COLO668 (cell line): Measurements from ENCODE around the gene SLC28A3.
"Not testable (repeated sequence)": the region's sequence is repeated elsewhere in the genome, so short reads cannot be mapped to it uniquely, and the experiment has no call there.

Experiments
- DNase-seq: peaks from one replicate; lab custom pipeline; 2025; ENCODE audit not compliant: unreplicated experiment; lab: John Stamatoyannopoulos, UW

SLC28A3 gene

GRCh38 chr9:84340535-84340934 lies at the start of gene SLC28A3:
Gene SLC28A3, minus strand, starts transcription at chr9:84340758. Its CDS starts 125 bp downstream, at chr9:84340633.
- DNase-seq: no peak

- not testable (repeated sequence) for DNase-seq
Measured at GRCh38 chr9:84390254-84390653, 49.7 kb upstream of the SLC28A3 start.

GRCh38 chr9:84387821-84388220 lies 47.3 kb upstream of the SLC28A3 start:
- no peak for DNase-seq

- no peak for DNase-seq
Measured at GRCh38 chr9:84386753-84387152, 46.2 kb upstream of the SLC28A3 start.

- no peak for DNase-seq
Measured at GRCh38 chr9:84385386-84386040, 45.0 kb upstream of the SLC28A3 start.

- DNase-seq: no peak
Measured at GRCh38 chr9:84384617-84385016, 44.1 kb upstream of the SLC28A3 start.

GRCh38 chr9:84383178-84383577 lies 42.6 kb upstream of the SLC28A3 start:
- DNase-seq: no peak

- no peak for DNase-seq
Measured at GRCh38 chr9:84382720-84383119, 42.2 kb upstream of the SLC28A3 start.

GRCh38 chr9:84381508-84381907 lies 41.0 kb upstream of the SLC28A3 start:
- no peak for DNase-seq

GRCh38 chr9:84379740-84380139 lies 39.2 kb upstream of the SLC28A3 start:
- no peak for DNase-seq

GRCh38 chr9:84375954-84376353 lies 35.4 kb upstream of the SLC28A3 start:
- DNase-seq: no peak

- DNase-seq: no peak
Measured at GRCh38 chr9:84374516-84374915, 34.0 kb upstream of the SLC28A3 start.

- DNase-seq: no peak
Measured at GRCh38 chr9:84374013-84374412, 33.5 kb upstream of the SLC28A3 start.

GRCh38 chr9:84371737-84372136 lies 31.2 kb upstream of the SLC28A3 start:
- no peak for DNase-seq

- no peak for DNase-seq
Measured at GRCh38 chr9:84368601-84369000, 28.0 kb upstream of the SLC28A3 start.

GRCh38 chr9:84367726-84368125 lies 27.2 kb upstream of the SLC28A3 start:
- not testable (repeated sequence) for DNase-seq

- no peak for DNase-seq
Measured at GRCh38 chr9:84366683-84367082, 26.1 kb upstream of the SLC28A3 start.

- DNase-seq: not testable (repeated sequence)
Measured at GRCh38 chr9:84364894-84365490, 24.4 kb upstream of the SLC28A3 start.

GRCh38 chr9:84361645-84362044 lies 21.1 kb upstream of the SLC28A3 start:
- DNase-seq: no peak

GRCh38 chr9:84357275-84357674 lies 16.7 kb upstream of the SLC28A3 start:
- DNase-seq: no peak

- no peak for DNase-seq
Measured at GRCh38 chr9:84354035-84354434, 13.5 kb upstream of the SLC28A3 start.

GRCh38 chr9:84349671-84350070 lies 9.1 kb upstream of the SLC28A3 start:
- no peak for DNase-seq

- no peak for DNase-seq
Measured at GRCh38 chr9:84343111-84343521, 2.6 kb upstream of the SLC28A3 start.
